ENCODE data around the gene TMEM214.

The TMEM214 gene

DNA sequence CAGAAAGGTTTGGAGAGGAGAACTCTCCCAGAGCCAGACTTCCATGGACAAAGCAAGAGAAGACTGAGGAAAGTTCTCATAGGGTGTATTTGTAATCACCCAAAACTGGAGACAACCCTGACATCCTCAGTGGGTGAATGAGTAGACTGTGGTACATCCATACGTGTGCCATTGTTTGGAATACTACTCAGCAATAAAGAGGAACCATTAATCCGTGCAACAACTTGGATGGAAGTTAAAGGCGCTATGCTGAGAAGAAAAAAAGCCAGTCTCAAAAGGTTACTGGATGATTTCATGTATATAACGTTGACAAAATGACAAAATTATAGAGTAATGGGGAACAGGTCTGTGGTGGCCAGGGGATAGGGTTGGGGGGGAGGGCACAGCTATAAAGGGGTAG is 24.1 kb upstream of the TMEM214 start:
- in situ Hi-C loops (cut with HindIII; ENCODE audit: low pct_ligation_motif_present, low pct_unique_long_range_greater_than_20kb, low sequenced_read_pairs): no loop called here
- no peak for DNase-seq

GRCh38 chr2:27009083-27009482 is 23.7 kb upstream of the TMEM214 start:
- no peak for DNase-seq
- in situ Hi-C loops (cut with HindIII; ENCODE audit: low pct_ligation_motif_present, low pct_unique_long_range_greater_than_20kb, low sequenced_read_pairs): no loop called here

DNA sequence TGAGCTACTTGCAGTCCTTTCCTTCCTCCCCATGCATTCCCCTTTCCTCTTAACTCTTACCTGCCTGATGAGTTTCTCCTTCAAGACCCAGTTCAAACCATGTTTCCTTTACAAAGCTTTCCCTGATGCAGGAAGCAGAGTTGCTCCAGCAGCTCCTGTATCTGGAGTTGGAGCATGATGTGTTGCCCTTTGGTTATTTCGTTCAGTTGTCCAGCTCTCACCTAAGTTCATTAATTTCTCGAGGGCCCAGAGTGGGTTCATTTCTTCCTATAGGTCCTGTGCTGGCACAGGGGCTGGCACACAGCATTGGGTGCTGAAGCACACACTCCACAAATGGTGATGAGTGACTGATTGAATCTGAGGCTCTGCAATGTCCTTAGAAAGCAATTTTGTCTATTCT is 23.0 kb upstream of the TMEM214 start:
- no peak for DNase-seq
- in situ Hi-C loops (cut with HindIII; ENCODE audit: low pct_ligation_motif_present, low pct_unique_long_range_greater_than_20kb, low sequenced_read_pairs): no loop called here

- in situ Hi-C loops (cut with HindIII; ENCODE audit: low pct_ligation_motif_present, low pct_unique_long_range_greater_than_20kb, low sequenced_read_pairs): no loop called here
- no peak for DNase-seq
Measured at GRCh38 chr2:27010139-27010538, 22.6 kb upstream of the TMEM214 start.

- DNase-seq: no peak
- in situ Hi-C loops (cut with HindIII; ENCODE audit: low pct_ligation_motif_present, low pct_unique_long_range_greater_than_20kb, low sequenced_read_pairs): no loop called here
Measured at GRCh38 chr2:27013738-27014137, 19.0 kb upstream of the TMEM214 start.

GRCh38 chr2:27014771-27015433 is 17.9 kb upstream of the TMEM214 start:
- no peak for DNase-seq
- in situ Hi-C loops (cut with HindIII; ENCODE audit: low pct_ligation_motif_present, low pct_unique_long_range_greater_than_20kb, low sequenced_read_pairs): no loop called here

GRCh38 chr2:27016801-27017325 is 15.9 kb upstream of the TMEM214 start:
- peak; percentile 75 for DNase-seq
- in situ Hi-C loops (cut with HindIII; ENCODE audit: low pct_ligation_motif_present, low pct_unique_long_range_greater_than_20kb, low sequenced_read_pairs): no loop called here

DNA sequence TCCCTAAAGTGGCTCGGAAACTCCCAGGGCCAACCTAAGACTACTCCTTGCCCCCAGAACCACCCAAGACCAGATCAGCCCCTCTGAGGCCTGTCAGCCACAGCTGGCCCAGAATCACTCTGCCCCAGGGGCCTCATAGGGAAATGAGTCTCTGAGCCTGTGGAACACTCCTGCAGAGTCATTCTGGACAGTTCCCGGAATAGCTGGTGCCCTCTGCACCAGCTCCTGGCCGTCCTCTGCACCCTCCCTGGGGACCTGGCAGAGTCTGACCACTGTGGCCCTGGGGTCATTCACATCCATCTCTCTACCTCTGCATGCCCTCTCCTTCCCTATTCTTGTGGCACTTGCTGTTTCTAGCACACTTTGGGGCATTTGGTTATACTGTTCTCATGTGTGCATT is 14.6 kb upstream of the TMEM214 start:
- in situ Hi-C loops (cut with HindIII; ENCODE audit: low pct_ligation_motif_present, low pct_unique_long_range_greater_than_20kb, low sequenced_read_pairs): no loop called here
- DNase-seq: no peak

DNA sequence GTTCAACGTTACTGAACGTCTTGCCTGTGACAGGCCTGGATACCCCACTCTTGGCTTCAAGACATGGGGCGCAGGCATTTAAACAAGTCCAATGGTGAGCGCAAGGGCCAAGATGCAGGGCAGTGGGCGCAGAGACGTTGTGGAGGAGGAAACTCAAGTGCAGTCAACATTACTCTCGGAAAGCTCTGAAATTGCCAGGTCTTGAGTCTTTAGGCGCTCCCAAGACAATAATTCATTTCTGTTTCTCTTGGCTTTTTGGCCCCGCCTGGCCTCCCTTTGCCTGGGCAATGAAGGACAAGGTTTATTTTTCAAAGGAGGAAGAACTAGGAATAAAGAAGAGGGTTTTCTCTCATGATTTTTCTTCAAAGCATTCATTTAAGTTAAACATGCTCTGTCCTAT is 13.3 kb upstream of the TMEM214 start:
- DNase-seq: no peak
- in situ Hi-C loops (cut with HindIII; ENCODE audit: low pct_ligation_motif_present, low pct_unique_long_range_greater_than_20kb, low sequenced_read_pairs): no loop called here

GRCh38 chr2:27019931-27020855 is 12.6 kb upstream of the TMEM214 start:
- no peak for DNase-seq
- in situ Hi-C loops (cut with HindIII; ENCODE audit: low pct_ligation_motif_present, low pct_unique_long_range_greater_than_20kb, low sequenced_read_pairs): no loop called here

GRCh38 chr2:27021253-27022049 is 11.3 kb upstream of the TMEM214 start:
- in situ Hi-C loops (cut with HindIII; ENCODE audit: low pct_ligation_motif_present, low pct_unique_long_range_greater_than_20kb, low sequenced_read_pairs): no loop called here
- no peak for DNase-seq

- in situ Hi-C loops (cut with HindIII; ENCODE audit: low pct_ligation_motif_present, low pct_unique_long_range_greater_than_20kb, low sequenced_read_pairs): no loop called here
- DNase-seq: no peak
Measured at GRCh38 chr2:27023740-27024139, 9.0 kb upstream of the TMEM214 start.

GRCh38 chr2:27024188-27024587 is 8.6 kb upstream of the TMEM214 start:
- in situ Hi-C loops (cut with HindIII; ENCODE audit: low pct_ligation_motif_present, low pct_unique_long_range_greater_than_20kb, low sequenced_read_pairs): no loop called here
- no peak for DNase-seq

DNA sequence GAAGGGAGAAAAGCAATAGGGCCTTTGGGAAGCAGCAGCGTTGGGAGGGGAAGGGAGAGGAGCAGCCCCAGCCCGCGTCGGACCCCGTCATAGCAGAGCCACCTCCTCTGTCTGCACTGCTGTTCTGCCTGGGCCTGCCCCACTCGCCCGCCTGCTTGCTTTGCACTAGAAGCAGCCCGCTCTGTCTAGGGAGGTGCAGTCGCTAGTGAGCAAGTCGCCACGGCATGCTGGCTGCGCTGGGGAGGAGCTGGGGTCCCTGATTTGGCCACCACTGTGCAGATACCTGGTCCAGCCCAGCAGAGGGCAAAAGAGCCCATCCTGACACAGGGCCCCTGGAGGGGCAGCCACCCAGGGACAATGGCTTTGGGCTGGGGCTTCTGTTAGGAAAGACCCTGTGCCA is 8.0 kb upstream of the TMEM214 start:
- in situ Hi-C loops (cut with HindIII; ENCODE audit: low pct_ligation_motif_present, low pct_unique_long_range_greater_than_20kb, low sequenced_read_pairs): no loop called here
- DNase-seq: no peak

DNA sequence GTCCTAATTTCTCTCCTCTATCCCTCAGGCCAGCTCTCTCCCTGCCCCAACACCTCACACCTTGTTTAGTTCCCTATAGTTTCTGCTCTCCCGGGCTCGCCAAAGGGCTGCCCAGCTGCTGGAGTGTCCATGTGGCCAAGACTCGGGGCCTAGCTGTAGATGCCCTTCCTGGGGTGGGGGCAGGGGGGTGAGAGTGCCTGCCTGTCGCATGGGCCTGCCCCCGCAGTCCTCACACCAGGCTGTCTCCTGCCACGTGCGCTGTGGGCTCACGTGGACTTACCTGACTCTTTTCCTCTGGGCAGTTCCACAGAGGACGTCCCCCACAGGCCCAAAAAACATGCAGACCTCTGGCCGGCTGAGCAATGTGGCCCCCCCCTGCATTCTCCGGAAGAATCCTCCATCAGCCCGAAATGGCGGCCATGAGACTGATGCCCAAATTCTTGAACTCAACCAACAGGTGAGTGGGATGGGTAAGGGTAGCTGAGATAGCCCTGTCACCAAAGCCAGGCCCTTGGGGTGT is 7.4 kb upstream of the TMEM214 start:
- in situ Hi-C loops (cut with HindIII; ENCODE audit: low pct_ligation_motif_present, low pct_unique_long_range_greater_than_20kb, low sequenced_read_pairs): no loop called here
- DNase-seq: no peak

GRCh38 chr2:27025861-27026851 is 6.6 kb upstream of the TMEM214 start:
- no peak for DNase-seq
- in situ Hi-C loops (cut with HindIII; ENCODE audit: low pct_ligation_motif_present, low pct_unique_long_range_greater_than_20kb, low sequenced_read_pairs): no loop called here

DNA sequence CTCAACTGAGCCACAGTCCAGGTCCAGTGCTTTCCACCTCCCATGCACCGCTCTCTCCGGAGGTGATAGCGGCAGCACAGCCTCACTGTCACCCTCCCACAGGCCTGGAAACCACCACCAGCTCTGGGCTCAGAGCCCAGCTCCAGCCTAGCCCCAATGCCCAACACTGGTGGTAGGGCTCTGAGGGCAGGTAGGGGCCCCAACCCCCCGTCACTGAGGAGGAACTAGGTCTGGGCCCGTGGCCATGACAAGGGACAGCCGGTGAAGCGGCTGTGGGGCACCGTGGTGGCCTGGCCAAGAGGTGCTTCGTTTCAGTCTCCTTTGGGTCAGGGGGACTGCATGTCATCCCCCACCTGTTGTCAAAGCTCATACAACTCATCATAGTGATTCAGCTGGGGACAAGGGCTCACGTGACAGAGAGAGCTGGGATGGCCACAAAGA is 5.5 kb upstream of the TMEM214 start:
- DNase-seq: no peak
- in situ Hi-C loops (cut with HindIII; ENCODE audit: low pct_ligation_motif_present, low pct_unique_long_range_greater_than_20kb, low sequenced_read_pairs): no loop called here

DNA sequence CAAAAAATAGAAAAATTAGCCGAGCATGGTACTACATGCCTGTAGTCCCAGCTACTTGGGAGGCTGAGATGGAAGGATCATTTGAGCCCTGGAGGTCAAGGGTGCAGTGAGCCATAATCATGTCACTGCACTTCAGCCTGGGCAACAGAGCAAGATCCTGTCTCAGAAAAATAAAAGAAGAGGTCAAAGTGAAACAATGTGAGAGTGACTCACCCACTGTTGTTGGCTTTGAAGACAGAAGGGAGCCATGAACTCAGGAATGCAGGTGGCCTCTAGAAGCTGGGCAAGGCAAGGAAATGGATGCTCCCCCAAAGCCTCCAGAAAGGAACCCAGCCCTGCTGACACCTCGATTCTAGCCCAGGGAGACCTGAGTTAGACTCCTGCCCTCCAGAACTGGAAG is 3.7 kb upstream of the TMEM214 start:
- no peak for DNase-seq
- in situ Hi-C loops (cut with HindIII; ENCODE audit: low pct_ligation_motif_present, low pct_unique_long_range_greater_than_20kb, low sequenced_read_pairs): no loop called here
